Epidermal melanocyte (primary cell): ENCODE data around the gene OR10H1.
A peak's percentile ranks its signal among the peaks of the same experiment; 100 is the strongest.
"Not testable (repeated sequence)": the region's sequence is repeated elsewhere in the genome, so short reads cannot be mapped to it uniquely, and the experiment has no call there.

Experiments used
- DNase-seq: peaks from one replicate; pipeline ENCODE4 v3.0.0; 2011; ENCODE audit warnings: low spot score; ENCODE audit not compliant: insufficient read length

The OR10H1 gene

GRCh38 chr19:15815306-15815705, at the start of gene OR10H1:
TSS of gene OR10H1 (minus strand) at chr19:15815664. CDS start at chr19:15808037, 7,627 bp downstream.
- DNase-seq = no peak

- DNase-seq = no peak
Observed at GRCh38 chr19:15864824-15865223, 49.4 kb upstream of the OR10H1 start.

GRCh38 chr19:15863272-15863671, 47.8 kb upstream of the OR10H1 start:
- no peak for DNase-seq

GRCh38 chr19:15862444-15862843, 47.0 kb upstream of the OR10H1 start:
- no peak for DNase-seq

- DNase-seq = no peak
Observed at GRCh38 chr19:15860522-15860921, 45.1 kb upstream of the OR10H1 start.

- DNase-seq = no peak
Observed at GRCh38 chr19:15859187-15859586, 43.7 kb upstream of the OR10H1 start.

- DNase-seq = no peak
Observed at GRCh38 chr19:15850385-15850784, 34.9 kb upstream of the OR10H1 start.

GRCh38 chr19:15846923-15847322, 31.5 kb upstream of the OR10H1 start:
- DNase-seq = no peak

GRCh38 chr19:15843894-15844222, 28.4 kb upstream of the OR10H1 start:
- not testable (repeated sequence) for DNase-seq

GRCh38 chr19:15843203-15843893, 27.9 kb upstream of the OR10H1 start:
- no peak for DNase-seq

GRCh38 chr19:15841875-15842569, 26.6 kb upstream of the OR10H1 start:
- DNase-seq = no peak

- DNase-seq = no peak
Observed at GRCh38 chr19:15840833-15841232, 25.4 kb upstream of the OR10H1 start.

GRCh38 chr19:15839888-15840287, 24.4 kb upstream of the OR10H1 start:
- DNase-seq = not testable (repeated sequence)

- DNase-seq = no peak
Observed at GRCh38 chr19:15838351-15838750, 22.9 kb upstream of the OR10H1 start.

GRCh38 chr19:15837221-15837731, 21.8 kb upstream of the OR10H1 start:
- DNase-seq = no peak

GRCh38 chr19:15836330-15837220, 21.1 kb upstream of the OR10H1 start:
- DNase-seq = peak; percentile 89

GRCh38 chr19:15835565-15836329, 20.3 kb upstream of the OR10H1 start:
- not testable (repeated sequence) for DNase-seq

- not testable (repeated sequence) for DNase-seq
Observed at GRCh38 chr19:15834232-15834631, 18.8 kb upstream of the OR10H1 start.

- DNase-seq = no peak
Observed at GRCh38 chr19:15831626-15832025, 16.2 kb upstream of the OR10H1 start.

- no peak for DNase-seq
Observed at GRCh38 chr19:15829786-15830185, 14.3 kb upstream of the OR10H1 start.

GRCh38 chr19:15829306-15829698, 13.8 kb upstream of the OR10H1 start:
- DNase-seq = no peak
